Left forelimb (tissue), 1 donor: Measurements from ENCODE around the gene PDGFD.

Source experiments
- DNase-seq: peaks from one replicate; pipeline ENCODE4 v3.0.0-alpha.2; 2018; ENCODE audit warnings: low spot score

Gene PDGFD

DNA sequence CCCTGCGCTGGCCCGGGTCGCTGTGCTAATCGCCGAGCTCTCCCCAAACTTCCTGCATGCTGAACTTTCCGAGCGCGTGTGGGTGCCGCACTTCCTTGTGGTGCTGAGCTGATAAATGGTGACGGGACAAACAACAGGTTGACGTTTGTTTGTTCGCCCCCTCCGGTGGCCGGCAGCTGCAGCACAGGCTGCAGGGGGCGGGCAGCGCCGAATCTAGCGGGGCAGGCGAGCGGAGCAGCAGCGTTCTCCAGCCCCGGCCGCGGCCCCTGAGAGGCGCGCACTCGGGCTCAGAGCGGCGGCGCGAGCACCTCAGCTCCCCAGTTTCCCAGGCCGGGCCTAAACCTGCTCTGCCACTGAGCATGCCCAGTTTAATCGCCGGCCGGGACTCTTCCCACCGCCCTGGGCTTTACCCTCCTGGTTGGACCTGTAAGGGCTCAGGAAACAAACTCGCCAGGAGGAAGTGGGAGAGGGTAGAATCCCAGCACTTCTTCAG, at the start of gene PDGFD:
Gene PDGFD, minus strand, starts transcription at position 120 of the 493 bp plus-strand sequence.
- DNase-seq, result peak; percentile 83

DNA sequence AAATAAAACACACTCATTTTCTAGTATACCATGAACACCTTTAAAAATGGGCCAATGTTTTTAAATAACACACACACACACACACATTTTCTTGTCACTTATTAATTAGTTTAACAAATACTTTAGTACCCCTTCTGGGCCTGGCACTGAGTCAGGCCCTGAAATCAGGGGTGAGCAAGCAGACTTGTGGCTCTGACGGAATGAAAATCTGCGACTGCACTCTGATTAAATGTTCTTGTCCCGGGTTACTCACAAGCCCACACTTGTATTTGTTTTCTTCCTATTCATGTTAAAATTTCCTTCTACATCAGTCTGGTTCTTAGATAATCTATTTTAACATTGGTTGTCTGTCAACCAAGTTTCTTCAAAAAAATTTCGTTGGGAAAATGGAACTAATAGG, 43.0 kb upstream of the PDGFD start:
- DNase-seq, result no peak

DNA sequence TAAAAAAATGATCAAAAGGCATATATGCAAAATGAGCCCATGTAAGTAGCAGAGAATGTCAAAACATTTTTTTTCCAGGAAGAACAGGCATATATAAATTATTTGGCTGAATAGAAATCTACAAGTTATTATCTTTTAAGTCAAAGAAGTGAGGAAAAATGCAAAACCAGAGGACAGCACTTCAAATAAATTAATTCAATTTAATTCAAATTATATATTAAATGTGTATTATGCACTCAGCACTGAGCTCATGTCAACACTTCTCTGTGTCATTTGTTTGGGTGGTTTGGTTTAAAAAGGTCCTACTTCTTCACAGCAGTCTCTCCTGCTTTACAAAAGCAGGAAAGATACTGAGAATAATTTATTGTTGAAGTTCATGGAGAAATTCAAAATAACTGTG, 41.9 kb upstream of the PDGFD start:
- DNase-seq, result no peak

DNA sequence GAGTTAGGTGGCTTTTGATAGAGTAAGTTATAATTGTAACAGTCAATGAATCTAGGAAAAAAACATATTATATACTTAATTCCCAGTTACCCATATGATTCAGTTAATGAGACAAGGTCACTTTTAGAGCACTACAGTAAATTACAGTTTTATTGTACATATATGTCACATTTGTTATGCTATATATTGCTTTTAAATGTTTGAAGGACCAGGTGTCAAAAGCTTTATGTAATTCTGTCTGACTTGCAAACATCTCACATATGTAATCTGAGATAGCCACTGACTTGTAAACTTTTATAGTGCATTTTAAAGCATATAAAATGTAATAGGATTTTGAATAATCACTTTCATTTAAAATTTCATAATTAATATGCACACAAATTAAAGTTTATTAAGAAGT, 36.7 kb upstream of the PDGFD start:
- no peak for DNase-seq

DNA sequence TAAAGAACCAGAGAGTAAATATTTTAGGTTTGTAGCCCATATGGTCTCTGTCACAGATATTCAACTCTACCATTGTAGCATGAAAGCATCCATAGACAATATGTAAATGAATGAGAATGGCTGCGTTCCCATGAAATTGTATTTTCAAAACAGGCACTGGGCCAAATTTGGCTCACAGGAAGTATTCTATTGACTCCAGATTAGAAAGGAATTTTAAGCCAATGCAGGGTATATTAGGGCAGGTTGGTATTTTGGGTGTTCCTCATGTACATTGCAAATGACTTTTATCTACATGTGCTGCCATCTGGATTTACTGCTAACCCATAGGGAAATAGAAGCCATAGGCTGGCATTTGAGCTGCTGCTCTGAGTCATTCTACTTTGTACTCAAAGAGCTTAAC, 35.1 kb upstream of the PDGFD start:
- no peak for DNase-seq

DNA sequence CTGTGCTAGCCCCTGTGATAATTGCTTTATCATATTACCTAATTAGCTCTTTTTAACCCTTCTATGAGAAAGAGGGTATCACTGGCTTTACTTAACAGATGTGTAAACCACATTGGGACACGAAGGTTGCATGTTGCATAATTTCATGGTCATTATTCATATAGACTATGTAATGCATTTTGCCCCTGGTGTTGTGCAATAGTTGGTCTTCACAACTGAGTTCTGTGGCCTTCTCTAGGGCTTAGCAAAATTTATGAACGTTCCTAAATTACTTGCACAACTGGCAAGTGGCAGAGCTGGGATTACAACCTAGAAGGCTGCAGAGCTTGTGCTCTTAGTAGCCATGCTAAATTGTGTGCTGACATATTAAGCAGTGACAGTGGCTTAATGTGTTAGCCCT, 34.6 kb upstream of the PDGFD start:
- no peak for DNase-seq

DNA sequence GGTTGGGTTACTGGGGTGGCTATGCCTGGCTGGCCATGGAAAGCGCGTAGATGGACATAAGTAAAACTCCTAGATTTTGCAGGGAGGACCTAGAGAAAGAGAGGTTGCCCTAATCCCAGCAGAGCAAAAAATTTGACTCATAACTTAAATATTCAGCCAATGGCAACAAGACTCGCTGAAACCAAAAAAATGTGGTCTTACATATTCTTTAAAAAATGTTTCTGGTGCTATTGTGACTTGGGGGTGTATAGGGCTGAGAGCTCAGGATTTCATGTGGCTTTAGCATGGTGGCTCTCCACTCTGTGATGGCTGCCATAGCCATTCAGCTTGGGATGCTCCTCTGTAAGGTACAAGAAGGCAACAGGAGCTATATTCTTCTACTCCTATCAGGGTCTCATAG, 27.2 kb upstream of the PDGFD start:
- DNase-seq, result no peak

DNA sequence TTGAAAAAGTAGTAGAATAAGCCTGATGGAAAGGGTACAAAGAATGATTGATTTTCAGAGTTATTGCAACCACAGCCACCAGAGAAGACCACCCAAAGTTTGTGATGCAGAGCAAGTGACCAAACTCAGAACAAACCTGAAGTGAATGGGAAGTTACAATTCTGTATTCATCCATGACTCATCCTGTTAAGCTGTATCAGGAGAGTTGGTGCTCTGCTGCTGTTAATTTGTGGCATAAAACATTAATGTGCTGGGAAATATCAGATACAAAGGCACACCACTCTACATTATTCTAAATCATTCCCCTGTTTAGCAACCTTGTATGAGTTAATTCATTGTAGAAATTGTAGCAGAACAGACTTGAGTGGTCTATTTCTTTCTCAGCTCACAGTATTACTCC, 19.6 kb upstream of the PDGFD start:
- no peak for DNase-seq

DNA sequence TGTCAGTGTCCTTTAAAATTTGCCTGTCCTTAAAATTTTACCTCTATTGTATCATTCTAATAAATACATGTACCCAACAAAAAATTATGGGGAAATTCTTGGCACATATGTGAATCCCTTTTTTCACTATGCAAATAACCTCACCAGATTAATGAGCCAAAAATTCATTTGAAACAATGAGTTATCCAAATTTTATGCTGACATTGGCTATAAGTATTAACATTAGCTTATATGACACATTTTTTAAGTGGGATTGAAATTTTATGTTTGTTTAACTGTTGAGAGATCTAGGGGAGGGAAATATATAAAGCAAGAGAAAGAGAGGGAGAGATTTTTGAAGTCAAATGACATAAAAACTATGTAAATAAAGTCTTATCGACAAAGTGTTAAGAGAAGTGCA, 11.8 kb upstream of the PDGFD start:
- no peak for DNase-seq

DNA sequence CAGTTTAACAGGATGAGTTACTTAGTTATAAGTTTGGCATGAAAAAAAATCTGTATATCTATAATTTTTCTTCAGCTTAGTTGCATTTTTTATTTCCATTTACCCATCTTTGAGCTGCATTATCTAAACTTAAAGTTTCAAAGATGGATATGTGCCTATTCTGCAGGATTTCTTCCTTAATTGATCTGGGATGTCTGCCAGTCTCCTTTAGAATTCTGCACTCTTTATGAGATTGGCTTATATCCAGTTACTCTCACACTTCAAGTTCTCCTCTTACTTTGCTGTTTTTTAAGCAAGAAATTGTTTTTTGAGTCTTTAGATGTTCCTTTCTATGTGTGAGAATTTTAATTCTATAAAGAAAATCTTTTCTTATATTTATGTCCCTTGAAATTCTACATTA, 5.1 kb upstream of the PDGFD start:
- no peak for DNase-seq

DNA sequence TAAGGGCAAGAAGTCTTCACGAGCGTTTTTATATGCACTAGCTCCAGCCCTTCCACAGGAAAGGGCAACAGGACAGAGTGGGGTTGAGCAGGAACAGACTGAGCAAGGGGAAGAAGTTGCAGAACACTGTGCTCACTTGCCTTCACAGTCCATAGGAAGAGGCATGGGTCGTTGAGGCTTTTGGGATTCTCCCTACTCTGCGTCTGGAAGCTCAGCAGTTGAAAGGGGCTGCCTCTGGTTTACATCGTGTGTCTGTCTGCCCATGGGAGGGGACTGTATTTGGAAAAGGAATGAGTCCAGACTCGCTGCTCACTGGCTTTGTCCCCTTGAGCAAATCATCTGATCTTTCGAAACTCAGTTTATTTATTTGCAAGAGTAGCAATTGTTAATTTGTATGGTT, 1.1 kb upstream of the PDGFD start:
- no peak for DNase-seq

DNA sequence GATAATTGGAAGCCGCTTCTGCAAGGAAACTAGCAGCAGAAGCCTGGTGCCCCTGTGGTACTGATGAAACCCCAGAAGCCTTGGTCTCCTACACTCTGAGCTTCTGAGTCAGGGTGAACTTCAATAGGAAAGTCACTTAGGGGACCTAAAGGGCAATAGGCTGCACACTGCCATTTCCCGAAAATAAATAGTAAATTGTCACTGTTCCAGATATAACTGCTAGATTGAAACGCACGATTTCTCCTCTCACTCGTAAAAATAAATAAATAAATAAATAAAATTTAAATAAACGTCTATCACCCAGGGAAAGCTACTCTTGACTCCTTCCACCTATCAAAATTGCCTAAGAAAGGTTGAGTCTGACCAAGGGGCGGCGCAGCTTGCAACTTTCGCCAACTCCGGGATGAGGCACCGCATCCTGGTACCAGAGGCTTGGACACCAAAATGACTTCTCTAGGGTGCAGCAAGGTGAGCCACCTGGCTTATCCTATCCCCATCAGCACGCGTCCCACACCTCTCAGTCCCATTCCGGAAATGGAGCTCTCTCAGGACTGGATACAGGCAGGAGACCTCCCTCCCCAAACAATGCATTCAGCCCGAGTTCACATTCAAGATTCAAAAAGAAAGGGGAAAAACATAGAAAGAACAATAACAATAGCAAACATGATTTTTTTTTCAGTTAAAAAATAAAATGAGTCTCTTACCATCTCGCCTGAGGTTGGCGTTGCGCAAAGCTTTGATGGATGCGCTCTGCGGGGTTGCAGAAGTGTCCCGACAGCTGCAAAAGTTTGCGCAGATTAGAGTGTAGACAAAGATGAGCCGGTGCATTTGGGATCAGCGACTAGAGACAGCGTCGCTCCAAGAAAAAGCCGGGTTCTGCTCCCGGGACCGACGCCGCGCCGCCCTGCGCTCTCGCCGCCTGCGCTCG, 583 bp downstream of the PDGFD start:
- peak; percentile 65 for DNase-seq

DNA sequence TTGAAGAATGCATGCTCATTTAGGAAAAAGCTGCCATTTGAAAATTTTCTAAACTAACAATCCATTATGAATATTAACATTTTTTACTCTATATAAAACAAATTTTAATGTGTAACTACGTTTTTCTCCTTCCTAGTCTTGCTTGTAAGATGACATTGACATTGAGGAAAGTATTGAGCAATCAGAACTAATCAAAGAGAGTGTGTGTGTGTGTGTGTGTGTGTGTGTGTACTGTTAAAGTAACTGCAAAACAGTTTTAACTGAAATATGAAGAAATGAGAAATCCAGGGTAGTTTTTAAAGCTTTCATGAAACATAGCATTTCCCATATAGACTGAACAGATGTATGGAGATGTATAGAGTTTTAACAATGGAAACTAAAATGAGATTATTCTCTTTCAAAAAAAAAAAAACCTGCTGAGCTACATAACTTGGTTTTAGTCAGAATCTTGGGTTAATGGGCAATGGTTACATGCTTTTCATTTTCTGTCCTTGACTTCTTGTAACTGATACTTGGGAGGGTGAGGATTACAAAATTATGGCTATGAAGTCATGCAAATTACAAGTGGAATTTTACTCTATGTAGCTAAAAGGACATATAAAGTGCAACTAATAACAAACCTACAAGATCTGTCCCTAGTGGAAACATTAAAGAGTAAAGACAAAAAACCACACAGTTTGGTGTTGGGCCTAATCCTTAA, 2.0 kb downstream of the PDGFD start:
- DNase-seq, result no peak

DNA sequence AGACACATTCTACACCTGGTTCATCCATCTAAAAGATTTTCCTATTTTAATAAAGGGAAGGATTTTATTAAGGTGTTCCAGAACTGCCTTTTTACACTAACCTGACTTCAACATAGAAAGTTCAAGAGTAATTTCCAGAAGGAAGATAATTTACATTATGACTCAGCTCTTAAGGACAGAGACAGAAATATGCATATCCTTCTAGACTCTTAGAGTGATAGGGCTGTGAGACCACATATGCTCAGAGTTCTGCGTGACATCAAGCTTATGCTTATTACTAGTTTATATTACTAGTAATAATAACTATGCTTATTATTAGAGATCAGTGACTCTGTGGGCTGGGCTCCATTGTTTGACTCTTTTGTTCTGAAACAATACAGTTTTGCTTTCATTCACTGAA, 4.6 kb downstream of the PDGFD start:
- no peak for DNase-seq

DNA sequence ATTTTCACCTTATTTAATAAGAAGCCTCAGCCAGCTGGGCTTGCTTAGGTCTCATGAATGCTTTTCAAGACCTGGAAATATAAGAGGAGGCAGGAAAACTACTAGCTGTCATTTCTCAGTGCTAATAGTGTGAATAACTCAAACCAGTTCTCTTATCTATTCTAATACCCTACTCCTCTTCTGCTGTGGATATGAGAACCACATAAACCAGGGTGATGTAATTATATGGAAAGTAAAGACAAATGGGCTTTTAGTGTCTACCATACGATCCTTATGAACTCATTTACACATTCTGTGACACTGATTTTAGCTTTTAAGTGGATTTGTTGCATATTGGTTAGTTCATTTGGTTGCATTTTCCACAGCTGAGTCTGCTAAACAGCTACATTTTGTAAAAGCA, 8.6 kb downstream of the PDGFD start:
- DNase-seq, result no peak

DNA sequence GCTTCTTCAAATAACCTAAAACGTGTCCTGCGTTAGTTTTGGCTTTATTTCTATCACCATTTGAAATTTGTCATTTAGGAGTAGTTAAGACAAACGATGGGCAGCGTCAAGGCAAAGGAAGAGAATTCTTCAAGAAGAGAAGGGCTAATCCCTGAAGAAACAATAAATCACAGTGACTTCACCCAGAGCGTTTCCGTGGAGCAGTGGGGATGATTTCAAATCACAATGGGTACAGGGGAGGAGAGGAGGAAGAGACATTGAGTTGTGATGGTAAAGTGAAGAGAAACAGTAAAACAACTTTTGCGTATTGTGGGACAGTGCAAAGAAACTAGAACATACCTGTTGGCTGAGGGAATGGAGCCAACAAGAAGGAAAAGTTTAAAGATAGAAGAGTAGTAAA, 9.7 kb downstream of the PDGFD start:
- no peak for DNase-seq

DNA sequence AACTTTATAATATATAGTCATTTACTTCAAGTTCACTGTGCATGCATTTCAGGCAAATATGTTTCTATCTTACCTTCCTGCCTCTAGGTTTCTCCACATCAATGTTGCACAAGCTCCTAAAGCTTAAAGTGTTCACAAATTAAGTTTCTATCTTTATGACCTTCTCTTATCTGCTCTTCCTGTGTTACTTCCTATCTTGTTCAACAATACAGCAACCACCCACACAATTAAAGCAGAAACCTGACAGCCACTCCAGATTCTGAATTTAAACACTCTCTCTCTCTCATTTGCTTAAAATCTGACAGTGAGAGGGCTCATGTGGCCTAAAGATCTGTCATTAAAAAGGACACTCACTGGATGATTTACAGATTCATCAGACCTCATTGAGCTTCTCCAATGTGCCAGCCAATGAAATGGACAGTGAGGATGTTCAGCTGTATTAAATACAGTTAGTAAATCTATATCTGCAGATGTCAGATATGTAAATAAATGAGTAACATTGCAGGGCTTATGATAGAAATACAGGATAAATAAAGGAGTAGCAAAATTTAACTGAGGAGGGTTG, 10.9 kb downstream of the PDGFD start:
- no peak for DNase-seq

DNA sequence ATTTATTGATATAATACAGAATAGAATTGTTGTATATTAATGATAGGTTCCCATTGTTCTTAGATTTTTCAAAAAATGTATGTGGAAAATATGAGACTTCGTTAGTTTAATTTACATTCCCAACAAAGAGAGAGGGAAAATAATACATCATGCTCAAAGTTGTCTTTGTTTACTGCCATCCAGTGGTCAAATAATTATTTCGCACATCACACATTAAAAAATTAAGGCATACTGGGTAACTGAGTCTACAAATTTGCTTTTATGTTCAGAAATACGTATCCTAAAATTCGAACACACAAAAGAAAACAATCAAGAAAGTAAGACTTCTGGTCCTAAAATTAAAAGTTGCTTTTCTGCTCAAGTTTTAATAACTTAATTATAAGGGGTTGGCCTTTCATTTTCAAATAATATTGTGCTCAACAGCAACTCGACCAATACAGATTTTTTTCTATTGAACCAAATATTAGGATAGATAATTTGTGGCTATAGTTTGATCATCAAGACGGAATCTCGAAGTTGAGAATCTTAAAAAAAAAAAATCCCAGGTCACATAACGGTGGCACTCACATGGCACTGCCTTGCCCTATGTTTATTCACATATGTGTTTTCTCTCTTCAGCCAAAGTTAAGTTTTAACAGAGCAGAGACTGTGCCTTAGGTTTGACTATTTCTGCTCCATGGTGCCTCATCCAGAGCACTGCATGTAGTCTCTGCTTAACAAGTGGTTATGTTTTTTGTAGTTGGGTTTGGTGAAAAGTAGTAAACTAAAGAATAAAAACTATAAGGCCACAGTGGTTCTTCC, 12.3 kb downstream of the PDGFD start:
- no peak for DNase-seq

DNA sequence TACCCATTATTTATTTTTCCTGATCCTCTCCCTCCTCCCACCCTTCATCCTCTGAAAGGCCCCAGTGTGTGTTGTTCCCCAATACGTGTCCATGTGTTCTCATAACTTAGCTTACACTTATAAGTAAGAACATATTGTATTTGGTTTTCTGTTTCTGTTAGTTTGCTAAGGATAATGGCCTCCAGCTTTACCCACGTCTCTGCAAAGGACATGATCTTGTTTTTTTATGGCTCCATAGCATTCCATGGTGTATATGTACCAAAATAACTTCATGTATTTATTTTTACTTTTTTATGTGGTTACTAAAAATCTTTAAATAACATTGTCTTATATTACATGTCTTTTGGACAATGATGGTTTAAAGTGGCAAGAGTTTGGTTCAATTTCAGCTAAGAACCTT, 15.2 kb downstream of the PDGFD start:
- DNase-seq, result no peak

DNA sequence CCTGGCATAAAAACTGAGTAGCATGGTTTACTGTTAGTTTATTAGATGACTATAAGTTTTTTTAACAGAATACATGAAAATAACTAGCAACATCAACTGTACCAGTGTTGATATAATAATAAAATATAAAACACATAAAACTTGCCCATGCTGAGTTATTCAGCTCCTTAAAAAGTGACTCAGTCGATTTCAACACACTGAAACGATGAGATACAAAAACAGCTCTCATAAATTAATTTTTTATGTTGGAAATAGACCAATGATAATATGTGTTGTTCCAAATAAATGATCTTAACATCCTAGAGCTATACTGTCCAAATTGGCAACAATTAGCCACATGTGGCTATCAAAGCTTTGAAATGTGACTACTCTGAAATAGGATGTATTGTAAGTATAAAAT, 15.9 kb downstream of the PDGFD start:
- no peak for DNase-seq

DNA sequence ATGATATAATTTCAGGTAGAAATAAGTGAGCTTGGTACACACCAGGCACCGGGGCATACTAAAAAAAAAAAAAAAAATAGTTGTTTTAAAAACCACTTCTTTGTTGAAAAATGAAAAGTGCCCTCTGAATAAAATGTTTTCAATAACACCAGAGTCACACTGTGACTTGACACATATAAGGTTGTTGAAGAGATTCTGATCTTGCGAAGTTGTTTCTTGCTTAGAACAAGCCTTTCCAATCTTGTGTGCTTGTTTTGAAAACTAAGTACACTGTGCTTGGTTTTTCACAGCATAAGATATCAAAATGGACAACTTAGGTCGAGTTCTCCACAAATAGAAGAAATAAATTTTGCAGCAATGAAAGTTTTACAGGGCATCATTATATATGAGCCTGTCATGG, 17.0 kb downstream of the PDGFD start:
- DNase-seq, result no peak

DNA sequence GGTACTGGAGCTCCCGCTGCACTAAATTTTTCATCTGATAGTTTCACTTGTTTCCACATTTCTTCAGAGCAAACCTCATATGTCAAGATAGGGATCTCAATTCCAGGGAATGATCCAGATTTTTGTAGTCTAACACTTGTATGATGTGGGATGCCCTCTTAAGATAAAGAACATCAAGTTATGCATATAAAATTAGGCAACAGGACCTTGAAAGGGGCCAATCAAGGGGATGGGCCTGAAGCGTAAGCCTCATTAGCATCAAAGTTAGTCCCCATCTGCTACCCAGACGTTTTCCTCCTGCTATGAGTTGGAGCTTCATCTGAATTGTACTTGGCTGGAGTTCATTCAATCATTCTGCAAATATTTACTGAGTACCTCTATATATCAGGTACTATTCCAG, 17.5 kb downstream of the PDGFD start:
- DNase-seq, result no peak
